KOPT-K1 (cell line): Measurements from ENCODE around the gene PROS1.

ENCODE experiments used
- H3K27ac ChIP-seq: fragments of 200-600 bp; sonication (generic); 2 replicates; pipeline ENCODE4 v1.5.1; 2016; ENCODE audit warnings: antibody characterized with exemption, mild to moderate bottlenecking, low read depth, low read length; ENCODE audit not compliant: poor library complexity, severe bottlenecking
- H3K36me3 ChIP-seq: fragments of 200-600 bp; sonication (generic); 2 replicates; pipeline ENCODE4 v1.5.1; 2017; ENCODE audit warnings: antibody characterized with exemption, mild to moderate bottlenecking, low read length, moderate library complexity; ENCODE audit not compliant: insufficient read depth
- H3K9me3 ChIP-seq: fragments of 200-600 bp; sonication (generic); 2 replicates; pipeline ENCODE4 v1.5.1; 2017; ENCODE audit warnings: antibody characterized with exemption, low read length, mild to moderate bottlenecking; ENCODE audit not compliant: insufficient read depth, poor library complexity, severe bottlenecking

Gene PROS1

DNA sequence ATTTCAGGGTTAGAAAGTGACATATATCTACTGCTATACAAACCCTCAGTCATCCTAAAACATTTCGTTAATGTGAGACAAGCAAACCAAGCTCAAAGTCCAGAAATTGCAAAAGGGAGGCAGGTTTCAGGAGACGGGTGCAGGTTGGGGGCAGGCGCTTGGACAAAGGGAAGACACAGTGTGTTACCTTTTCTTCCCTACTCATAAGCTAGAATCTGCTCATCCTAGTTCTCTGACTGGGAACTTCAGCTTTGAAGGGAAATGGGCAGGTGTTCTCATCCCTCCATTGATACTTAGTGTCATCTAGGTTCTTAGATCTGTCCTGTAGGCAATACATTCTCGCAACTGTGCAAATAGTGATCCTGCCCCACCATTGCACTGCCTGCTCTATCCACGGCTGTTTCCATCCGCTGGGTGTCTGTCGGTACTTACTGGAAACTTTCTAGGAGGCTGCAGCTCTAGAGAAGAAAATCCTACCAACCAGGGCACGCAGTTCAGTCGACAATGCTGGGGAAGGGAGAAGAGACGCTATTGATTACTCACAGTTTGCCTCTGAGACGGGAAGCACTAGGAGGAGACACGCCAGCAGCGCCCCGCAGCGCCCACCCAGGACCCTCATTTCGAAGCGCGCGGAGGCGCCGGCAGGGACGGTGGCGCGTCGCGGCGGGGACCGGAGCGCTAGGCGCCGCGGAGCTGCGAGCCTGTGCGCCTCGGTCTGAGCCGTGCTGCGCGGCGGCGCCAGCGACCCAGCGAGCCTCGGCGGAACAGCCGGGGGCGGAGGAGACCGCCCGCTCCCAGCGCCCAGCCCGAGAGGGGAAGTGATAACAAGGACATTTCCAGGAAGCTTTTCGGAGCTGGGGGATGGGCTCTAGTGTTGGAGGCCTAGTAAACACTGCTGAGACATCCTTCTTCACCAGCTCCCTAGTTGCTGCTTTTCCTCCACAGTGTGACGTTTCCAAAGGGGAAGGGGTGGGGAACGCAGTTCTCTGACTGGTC is at the start of gene PROS1:
PROS1 (minus strand) TSS at position 766 of the 996 bp plus-strand sequence; CDS start at position 619, 147 bp downstream.
- H3K9me3 ChIP-seq = no peaks in the 10 kb centered on the region
- H3K27ac ChIP-seq = no peak within 1 kb of the TSS
- no peaks in the 10 kb centered on the region for H3K36me3 ChIP-seq

DNA sequence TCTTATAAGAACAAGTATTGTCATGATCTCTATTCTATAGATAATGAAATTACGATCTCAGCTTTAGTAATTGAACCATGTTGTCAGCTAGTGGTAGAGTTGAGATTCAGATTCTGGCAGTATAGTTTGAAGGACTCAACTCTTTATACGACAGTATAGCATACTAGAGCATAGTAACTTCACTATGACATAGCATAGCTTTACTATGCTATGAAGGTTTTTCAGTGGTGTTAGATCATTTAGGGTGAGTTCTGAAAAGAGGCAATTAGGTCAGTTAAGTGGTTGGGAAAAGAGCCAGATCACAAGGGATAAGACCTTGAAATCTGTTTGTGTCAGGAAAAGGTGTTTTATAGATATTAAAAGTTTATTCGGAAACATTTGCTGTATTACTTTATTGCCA is 46.6 kb upstream of the PROS1 start:
- H3K9me3 ChIP-seq = no peaks in the 10 kb centered on the region
- no peaks in the 10 kb centered on the region for H3K36me3 ChIP-seq
- no peak overlapping the region for H3K27ac ChIP-seq

DNA sequence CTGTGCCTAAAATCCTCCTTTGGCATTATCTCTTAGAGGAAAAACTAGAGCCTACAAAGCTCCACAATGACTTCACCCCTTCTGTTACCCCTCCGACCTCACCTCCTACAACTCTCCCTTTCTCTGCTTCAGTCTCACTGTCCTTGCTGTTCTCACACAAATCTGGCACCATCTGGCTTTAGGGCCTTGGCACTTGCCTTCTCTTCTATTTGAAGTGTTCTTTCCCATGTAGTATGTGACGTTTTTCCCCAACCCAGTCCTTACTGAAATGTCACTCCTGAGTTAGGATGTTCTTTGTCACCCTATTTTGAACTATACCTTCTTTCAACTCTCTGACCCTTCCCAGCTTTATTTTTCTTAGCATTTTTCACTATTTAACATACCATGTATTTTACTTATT is 46.0 kb upstream of the PROS1 start:
- Histone ChIP-seq H3K27ac (no peak overlapping the region), H3K36me3 (no peaks in the 10 kb centered on the region), H3K9me3 (no peaks in the 10 kb centered on the region)

DNA sequence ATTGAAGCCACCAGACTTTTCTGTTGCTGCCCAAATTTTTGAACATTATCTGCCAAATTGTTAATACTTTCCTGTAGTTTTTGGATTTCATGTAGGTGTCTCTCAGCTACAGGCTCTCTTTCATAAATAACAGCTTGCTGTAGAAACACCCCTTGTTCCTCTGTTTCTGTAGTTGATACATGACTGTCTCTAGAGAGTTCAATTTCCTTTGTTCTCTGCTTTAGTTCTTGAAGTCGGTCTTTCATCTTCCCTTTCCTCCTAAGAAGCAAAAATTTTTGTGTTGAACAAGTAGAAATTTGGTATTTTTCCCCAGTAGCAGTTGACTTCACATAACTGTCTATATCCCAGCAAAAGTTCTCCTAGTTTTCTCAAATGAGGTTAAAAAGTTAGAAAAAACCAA is 41.3 kb upstream of the PROS1 start:
- no peaks in the 10 kb centered on the region for H3K36me3 ChIP-seq

DNA sequence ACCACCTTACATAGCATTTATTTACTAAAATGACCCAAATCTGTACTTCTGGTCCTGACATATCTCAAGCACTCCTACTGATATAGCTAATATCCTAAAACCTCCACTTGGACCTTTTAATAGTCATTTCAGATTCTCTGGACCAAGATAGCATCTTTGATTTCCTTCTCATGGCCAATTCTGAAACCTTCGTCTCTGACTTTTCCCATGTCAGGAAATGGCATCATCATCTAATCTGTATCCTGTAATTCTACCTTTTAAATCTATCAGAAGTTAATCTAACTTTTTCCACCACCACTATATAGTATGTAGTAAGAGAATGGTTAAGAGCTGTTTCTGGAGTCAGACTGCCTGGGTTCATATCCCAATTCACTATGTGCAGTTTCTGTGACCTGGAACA is 38.5 kb upstream of the PROS1 start:
- Histone ChIP-seq H3K36me3 (no peaks in the 10 kb centered on the region), H3K9me3 (no peaks in the 10 kb centered on the region)

More for the DNA sequence above, 41.3 kb upstream of the PROS1 start:
- no peak overlapping the region for H3K27ac ChIP-seq
- H3K9me3 ChIP-seq = no peaks in the 10 kb centered on the region

DNA sequence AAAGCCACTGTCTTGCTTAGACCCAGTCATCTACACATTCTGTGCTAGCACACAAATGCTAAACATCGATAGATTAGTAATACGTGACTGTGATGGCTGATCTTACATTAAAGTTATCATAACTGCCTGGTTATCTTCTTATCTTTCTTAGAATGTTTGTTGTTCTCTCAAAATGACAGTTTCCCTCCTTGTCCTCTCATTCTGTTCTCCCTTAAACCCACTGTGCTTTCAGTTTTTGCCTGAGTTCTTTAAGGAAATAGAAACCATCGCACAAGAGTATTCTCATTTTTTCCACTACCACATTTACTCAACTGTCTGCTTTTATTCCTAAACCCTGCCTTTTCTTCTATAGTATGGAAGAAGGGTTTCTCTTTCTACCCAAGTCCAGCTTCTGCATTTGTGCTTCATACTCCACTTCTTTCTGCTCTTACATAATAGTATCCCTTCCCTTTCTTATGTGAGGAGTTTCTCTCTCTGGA is 37.6 kb upstream of the PROS1 start:
- no peak overlapping the region for H3K27ac ChIP-seq
- H3K36me3 ChIP-seq = no peaks in the 10 kb centered on the region

More for the DNA sequence above, 38.5 kb upstream of the PROS1 start:
- H3K27ac ChIP-seq = no peak overlapping the region

DNA sequence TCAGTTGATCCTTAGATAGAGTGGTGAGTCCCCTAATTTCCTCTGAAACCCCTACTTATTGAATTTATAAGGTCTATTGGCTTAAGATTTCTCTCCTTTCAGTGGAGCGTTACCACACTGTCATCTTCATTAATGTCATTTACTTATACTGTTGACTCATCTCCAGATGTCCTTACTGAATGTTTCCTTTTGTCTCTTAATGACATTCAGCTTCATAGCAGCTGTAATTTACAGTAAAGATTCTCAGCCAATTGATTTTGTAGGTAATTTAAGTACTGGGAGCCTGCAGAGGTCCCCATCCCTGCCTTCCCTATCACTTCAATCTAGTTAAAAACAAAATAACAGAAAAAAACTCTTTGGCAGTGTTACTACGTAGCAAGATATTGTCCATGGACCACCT is 35.9 kb upstream of the PROS1 start:
- no peaks in the 10 kb centered on the region for H3K9me3 ChIP-seq
- H3K36me3 ChIP-seq = no peaks in the 10 kb centered on the region
- H3K27ac ChIP-seq = no peak overlapping the region

More for the DNA sequence above, 37.6 kb upstream of the PROS1 start:
- H3K9me3 ChIP-seq = no peaks in the 10 kb centered on the region

DNA sequence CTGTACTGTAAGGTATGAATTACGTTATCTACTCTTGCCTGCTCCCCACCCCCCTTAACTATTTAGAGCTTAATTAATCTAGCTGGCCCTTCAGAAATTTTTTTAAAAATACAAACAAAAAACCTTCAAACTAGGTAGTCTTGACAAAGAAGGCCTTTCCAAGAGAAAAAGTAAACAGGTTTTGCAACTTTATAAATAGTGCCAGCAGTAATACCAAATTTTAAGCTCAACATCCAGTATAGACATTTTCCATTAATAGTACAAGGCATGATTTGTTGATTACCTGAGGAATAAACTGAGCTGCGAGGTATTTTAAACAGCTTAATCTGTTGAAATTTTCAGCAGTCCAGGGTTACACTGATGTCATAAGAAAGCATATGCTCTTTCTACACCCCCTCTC is 34.6 kb upstream of the PROS1 start:
- Histone ChIP-seq H3K9me3 (no peaks in the 10 kb centered on the region), H3K36me3 (no peaks in the 10 kb centered on the region), H3K27ac (no peak overlapping the region)

DNA sequence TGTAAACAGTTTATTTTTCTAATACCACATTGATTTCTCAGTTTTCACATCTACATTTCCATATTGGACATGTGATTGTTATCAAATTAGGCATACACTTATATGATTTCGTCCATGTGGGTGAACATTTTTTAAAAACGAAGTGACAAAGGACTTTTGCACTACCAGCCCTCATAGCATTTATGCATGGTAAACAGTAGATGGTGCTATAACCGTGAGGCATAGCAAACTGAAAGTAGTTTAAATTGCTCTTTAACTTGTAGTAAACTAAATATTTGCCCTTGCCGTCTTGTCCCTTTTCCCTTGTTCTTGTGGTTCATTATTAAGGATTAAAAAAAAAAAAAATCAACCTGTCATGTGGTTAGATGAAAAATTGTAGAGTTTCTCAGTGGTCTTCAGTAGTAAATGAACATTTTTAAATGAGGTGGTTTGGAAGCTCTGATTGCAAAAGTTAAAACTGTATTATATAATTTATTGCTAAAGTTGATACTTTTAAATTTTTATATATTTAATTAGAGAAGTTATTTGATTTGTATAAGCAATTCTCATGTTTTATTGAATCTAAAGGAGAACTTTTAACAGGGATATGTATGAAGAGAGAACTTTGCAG is 30.7 kb upstream of the PROS1 start:
- no peak overlapping the region for H3K27ac ChIP-seq
- H3K36me3 ChIP-seq = no peaks in the 10 kb centered on the region
- H3K9me3 ChIP-seq = no peaks in the 10 kb centered on the region

DNA sequence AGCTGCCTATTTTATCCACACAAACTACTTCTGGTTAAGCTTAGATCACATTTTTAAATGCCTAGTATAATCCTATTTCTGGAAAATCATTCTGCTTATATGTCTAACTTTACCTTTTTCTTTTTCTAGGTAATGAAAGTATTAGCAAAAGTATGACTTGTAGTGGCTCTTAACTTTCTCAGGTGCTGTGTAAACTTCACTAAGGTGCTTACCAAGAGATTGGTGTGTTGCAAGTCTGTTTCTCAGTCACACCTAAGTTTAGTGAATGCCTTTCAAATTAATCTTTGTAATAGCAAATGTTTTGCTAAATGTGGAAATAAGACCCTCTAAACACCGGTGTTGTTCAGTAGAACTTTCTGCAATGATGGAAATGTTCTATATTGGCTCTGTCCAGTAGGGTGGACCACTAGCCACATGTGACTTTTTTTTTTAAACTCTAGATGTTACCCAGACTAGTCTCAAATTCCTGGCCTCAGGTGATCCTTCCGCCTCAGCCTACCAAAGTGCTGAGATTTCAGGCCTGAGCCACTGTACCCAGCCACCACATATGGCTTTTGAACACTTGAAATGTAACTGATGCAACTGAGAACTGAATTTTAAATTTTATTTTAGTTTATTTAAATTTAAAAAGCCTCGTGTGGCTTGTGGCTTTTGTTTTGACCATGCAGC is 28.3 kb upstream of the PROS1 start:
- Histone ChIP-seq H3K36me3 (no peaks in the 10 kb centered on the region), H3K9me3 (no peaks in the 10 kb centered on the region), H3K27ac (no peak overlapping the region)

DNA sequence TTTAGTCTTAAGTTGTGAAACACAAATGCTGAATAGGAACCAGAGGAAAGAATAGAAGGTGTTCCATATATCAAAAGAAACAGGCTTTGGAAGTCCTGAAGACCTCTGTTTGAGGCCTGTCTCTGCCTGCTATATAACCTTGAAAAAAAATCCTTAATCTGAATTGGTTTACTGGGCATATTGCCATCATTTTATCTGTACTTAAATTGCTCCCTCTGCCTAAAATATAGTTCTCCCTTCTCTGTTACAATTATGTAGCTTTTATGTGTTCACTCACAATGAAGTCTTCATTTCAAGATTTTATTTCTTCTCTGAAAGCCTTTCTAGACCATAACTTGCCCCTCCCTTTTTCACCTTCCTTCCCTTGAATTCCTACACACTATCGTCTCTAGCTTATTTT is 27.5 kb upstream of the PROS1 start:
- Histone ChIP-seq H3K27ac (no peak overlapping the region), H3K36me3 (no peaks in the 10 kb centered on the region), H3K9me3 (no peaks in the 10 kb centered on the region)

DNA sequence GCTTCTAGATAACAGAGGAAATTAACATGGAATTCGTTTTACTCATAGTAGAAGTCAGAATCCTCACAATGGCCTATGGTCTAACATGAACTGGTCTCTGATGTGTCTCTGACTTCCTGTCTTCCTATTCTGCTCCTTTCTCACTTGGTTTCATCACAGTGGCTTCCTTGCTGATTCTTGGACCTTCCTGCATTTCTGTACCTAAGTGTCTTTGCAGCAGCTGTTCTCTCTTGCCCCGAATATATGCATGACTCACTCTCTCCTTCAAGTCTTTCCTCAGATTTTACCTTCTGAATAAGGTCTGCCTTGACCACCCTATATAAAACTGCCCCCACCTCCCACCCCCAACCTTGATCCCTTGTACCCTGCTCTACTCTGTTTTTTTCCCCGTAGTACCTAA is 20.4 kb upstream of the PROS1 start:
- Histone ChIP-seq H3K36me3 (no peaks in the 10 kb centered on the region), H3K27ac (no peak overlapping the region), H3K9me3 (no peaks in the 10 kb centered on the region)

DNA sequence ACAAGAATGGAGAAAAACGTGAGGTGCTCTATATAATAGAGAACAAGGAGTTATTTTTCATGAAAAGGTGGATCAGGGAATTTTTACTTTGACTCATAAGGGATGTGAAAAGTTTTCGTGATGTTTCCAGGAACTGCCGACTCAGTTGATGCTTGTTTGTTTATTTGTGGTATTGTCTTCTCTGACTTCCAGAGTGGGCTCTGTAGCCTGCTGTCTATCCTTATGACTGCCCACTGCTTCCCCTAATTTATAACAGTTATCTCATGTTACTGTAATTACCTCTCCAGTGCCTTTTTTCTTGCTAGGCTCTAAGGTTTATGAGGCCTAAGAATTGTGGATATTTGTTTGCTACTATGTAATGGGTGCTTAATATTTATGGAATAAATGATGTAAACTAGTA is 18.5 kb upstream of the PROS1 start:
- Histone ChIP-seq H3K27ac (no peak overlapping the region), H3K9me3 (no peaks in the 10 kb centered on the region), H3K36me3 (no peaks in the 10 kb centered on the region)

DNA sequence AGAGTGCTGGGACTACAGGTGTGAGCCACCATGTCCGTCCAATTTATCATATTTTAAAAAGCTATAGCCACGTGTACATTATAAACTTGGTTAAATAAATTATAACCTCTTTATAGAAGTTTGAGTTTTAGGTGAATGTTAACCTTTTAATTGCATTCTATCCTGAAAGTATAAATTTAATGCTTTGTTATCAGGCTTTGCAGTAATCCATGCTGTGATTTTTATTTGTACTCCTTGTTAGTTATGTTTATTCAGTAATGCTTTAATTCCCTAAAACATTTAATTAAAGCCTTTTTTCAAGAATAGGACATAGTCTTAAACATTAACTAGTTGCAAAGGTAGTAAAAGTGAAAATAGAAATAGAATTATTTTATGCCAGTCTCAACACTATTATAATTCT is 17.9 kb upstream of the PROS1 start:
- H3K9me3 ChIP-seq = no peaks in the 10 kb centered on the region
- no peak overlapping the region for H3K27ac ChIP-seq
- H3K36me3 ChIP-seq = no peaks in the 10 kb centered on the region

DNA sequence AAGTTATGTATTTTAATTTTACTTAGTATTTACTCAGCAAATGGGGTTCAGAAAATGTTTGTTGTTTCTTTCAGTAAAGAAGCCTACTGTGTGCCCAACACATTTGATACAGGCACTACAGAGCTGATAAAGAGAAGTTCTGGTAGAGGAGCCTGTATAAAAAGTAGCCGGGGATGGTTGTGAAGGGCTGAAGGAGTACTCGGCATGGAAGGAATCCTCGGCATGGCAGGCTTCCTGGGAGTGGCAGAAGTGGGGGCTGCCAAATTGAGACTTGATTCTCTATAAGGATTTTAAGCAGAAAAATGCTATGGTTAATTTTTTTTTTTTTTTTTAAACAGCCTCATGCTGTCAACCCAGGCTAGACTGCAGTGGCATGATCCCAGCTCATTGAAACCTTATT is 15.5 kb upstream of the PROS1 start:
- Histone ChIP-seq H3K27ac (no peak overlapping the region), H3K9me3 (no peaks in the 10 kb centered on the region), H3K36me3 (no peaks in the 10 kb centered on the region)
